ENCODE measurements around the gene CHEK1. TPM values are rescaled to one million over a fixed set of nuclear protein-coding genes. Genes with fewer than 3 reads are reported as not detected.

CHEK1 gene
- total RNA-seq, 1 donor from 2014 or later, result 22.1 TPM

GRCh38 chr11:125626288-125626950, 1.5 kb downstream of the CHEK1 start:
- peak; percentile 69 for DNase-seq (ENCODE audit: low read depth)

- DNase-seq (ENCODE audit: low read depth), result no peak
These were observed 2.4 kb downstream of the CHEK1 start for GRCh38 chr11:125627236-125627910.

- no peak for DNase-seq (ENCODE audit: low read depth)
These were observed 12.9 kb downstream of the CHEK1 start for GRCh38 chr11:125637840-125638239.

- DNase-seq (ENCODE audit: low read depth), result peak; percentile 64
These were observed 13.4 kb downstream of the CHEK1 start for GRCh38 chr11:125638315-125638714.

GRCh38 chr11:125645871-125646270, 20.9 kb downstream of the CHEK1 start:
- no peak for DNase-seq (ENCODE audit: low read depth)

GRCh38 chr11:125649465-125650166, 24.7 kb downstream of the CHEK1 start:
- DNase-seq (ENCODE audit: low read depth), result no peak

GRCh38 chr11:125662689-125663088, 37.7 kb downstream of the CHEK1 start:
- DNase-seq (ENCODE audit: low read depth), result no peak

- no peak for DNase-seq (ENCODE audit: low read depth)
These were observed 38.9 kb downstream of the CHEK1 start for GRCh38 chr11:125663910-125664309.

GRCh38 chr11:125667151-125667550, 42.2 kb downstream of the CHEK1 start:
- DNase-seq (ENCODE audit: low read depth), result no peak

- no peak for DNase-seq (ENCODE audit: low read depth)
These were observed 45.2 kb downstream of the CHEK1 start for GRCh38 chr11:125670172-125670571.

- DNase-seq (ENCODE audit: low read depth), result no peak
These were observed 46.6 kb downstream of the CHEK1 start for GRCh38 chr11:125671561-125671960.

- DNase-seq (ENCODE audit: low read depth), result no peak
These were observed 49.2 kb downstream of the CHEK1 start for GRCh38 chr11:125674210-125674609.

GRCh38 chr11:125675196-125675595, 50.2 kb downstream of the CHEK1 start:
- no peak for DNase-seq (ENCODE audit: low read depth)

GRCh38 chr11:125679397-125679796, 54.4 kb downstream of the CHEK1 start:
- DNase-seq (ENCODE audit: low read depth), result peak; percentile 34

GRCh38 chr11:125679837-125680236, 54.9 kb downstream of the CHEK1 start:
- DNase-seq (ENCODE audit: low read depth), result no peak

GRCh38 chr11:125680747-125681146, 55.8 kb downstream of the CHEK1 start, which contains the start of gene ACRV1:
TSS of gene ACRV1 (minus strand) at chr11:125680847. CDS start at chr11:125680780, 67 bp downstream.
- no peak for DNase-seq (ENCODE audit: low read depth)

GRCh38 chr11:125685228-125685627, 60.3 kb downstream of the CHEK1 start:
- DNase-seq (ENCODE audit: low read depth), result no peak

GRCh38 chr11:125688066-125688465, 63.1 kb downstream of the CHEK1 start:
- DNase-seq (ENCODE audit: low read depth), result no peak

- DNase-seq (ENCODE audit: low read depth), result no peak
These were observed 63.7 kb downstream of the CHEK1 start for GRCh38 chr11:125688632-125689031.

GRCh38 chr11:125689274-125689859, 64.4 kb downstream of the CHEK1 start:
- no peak for DNase-seq (ENCODE audit: low read depth)

GRCh38 chr11:125690006-125690405, 65.0 kb downstream of the CHEK1 start:
- no peak for DNase-seq (ENCODE audit: low read depth)

- DNase-seq (ENCODE audit: low read depth), result no peak
These were observed 67.9 kb downstream of the CHEK1 start for GRCh38 chr11:125692887-125693286.

All from renal cortical epithelial cell (primary cell).